ENCODE data around the gene RSKR. TPM values are rescaled to one million over a fixed set of nuclear protein-coding genes. Genes with fewer than 3 reads are reported as not detected.

Gene RSKR
- total RNA-seq, 1 donor from 2014 or later, result 5.1 TPM

Other genes with a start within 250 kb of the RSKR start
- gene SEBOX, start 249.0 kb downstream of the RSKR start, total RNA-seq, result not detected in 2 replicates
- gene VTN, start 243.9 kb downstream of the RSKR start, total RNA-seq, result 0.05 TPM in 1 of 2 replicates, not detected in the other
- gene SARM1, start 242.5 kb downstream of the RSKR start, total RNA-seq, result 4.7 and 6.7 TPM in 2 replicates
- gene SLC46A1, start 208.0 kb downstream of the RSKR start, total RNA-seq, result 2.2 and 3.3 TPM in 2 replicates
- not detected in 2 replicates for gene SLC13A2, start 140.5 kb downstream of the RSKR start, total RNA-seq
- not detected in 2 replicates for gene FOXN1, start 107.8 kb downstream of the RSKR start, total RNA-seq
- 38.0 and 40.0 TPM in 2 replicates for gene UNC119, start 61.6 kb downstream of the RSKR start, total RNA-seq
- 101 and 112 TPM in 2 replicates for gene PIGS, start 42.7 kb downstream of the RSKR start, total RNA-seq
- 14.1 and 23.8 TPM in 2 replicates for gene ALDOC, start 37.3 kb downstream of the RSKR start, total RNA-seq
- gene SPAG5, start 15.2 kb downstream of the RSKR start, total RNA-seq, result 13.0 and 18.6 TPM in 2 replicates
- gene BLTP2, start 31.0 kb upstream of the RSKR start, total RNA-seq, result 132 and 154 TPM in 2 replicates
- gene SDF2, start 47.7 kb upstream of the RSKR start, total RNA-seq, result 54.4 and 58.6 TPM in 2 replicates
- gene SUPT6H, start 48.0 kb upstream of the RSKR start, total RNA-seq, result 49.1 and 65.2 TPM in 2 replicates
- 0.23 TPM in 1 of 2 replicates, not detected in the other for gene PROCA1, start 97.7 kb upstream of the RSKR start, total RNA-seq
- gene RAB34, start 103.7 kb upstream of the RSKR start, total RNA-seq, result 80.6 and 99.5 TPM in 2 replicates
- 328 and 663 TPM in 2 replicates for gene RPL23A, start 105.8 kb upstream of the RSKR start, total RNA-seq
- 2.8 and 3.4 TPM in 2 replicates for gene TLCD1, start 112.0 kb upstream of the RSKR start, total RNA-seq
- gene NEK8, start 114.6 kb upstream of the RSKR start, total RNA-seq, result 2.8 and 5.4 TPM in 2 replicates
- gene TRAF4, start 129.8 kb upstream of the RSKR start, total RNA-seq, result 38.8 and 42.8 TPM in 2 replicates
- 39.8 and 42.0 TPM in 2 replicates for gene FAM222B, start 228.6 kb upstream of the RSKR start, total RNA-seq
- gene ERAL1, start 240.8 kb upstream of the RSKR start, total RNA-seq, result 42.0 and 49.2 TPM in 2 replicates